ENCODE results near the gene CALN1.
"Not testable (repeated sequence)": the region's sequence is repeated elsewhere in the genome, so short reads cannot be mapped to it uniquely, and the experiment has no call there.

CALN1 gene

GRCh38 chr7:72097226-72097625 is 314.9 kb downstream of the CALN1 start:
- DNase-seq (ENCODE audit: low spot score), result no peak

- no peak for DNase-seq (ENCODE audit: low spot score)
These were observed 319.4 kb downstream of the CALN1 start for GRCh38 chr7:72092769-72093168.

DNA sequence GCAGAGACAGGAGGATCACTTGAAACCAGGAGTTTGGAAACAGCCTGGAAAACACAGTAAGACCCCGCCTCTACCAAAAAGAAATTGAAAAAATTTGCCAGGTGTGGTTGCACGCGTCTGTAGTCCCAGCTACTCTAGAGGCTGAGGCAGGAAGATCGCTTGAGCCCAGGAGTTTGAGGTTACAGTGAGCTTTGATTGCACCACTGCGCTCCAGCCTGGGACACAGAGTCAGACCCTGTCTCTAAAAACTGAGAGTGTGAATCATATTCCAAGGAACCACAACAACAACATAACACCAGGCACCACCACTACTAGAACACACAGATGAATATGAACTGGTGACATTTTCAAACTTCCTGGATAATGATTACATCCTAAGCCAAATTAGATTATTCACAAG is 324.2 kb downstream of the CALN1 start:
- no peak for DNase-seq (ENCODE audit: low spot score)

DNA sequence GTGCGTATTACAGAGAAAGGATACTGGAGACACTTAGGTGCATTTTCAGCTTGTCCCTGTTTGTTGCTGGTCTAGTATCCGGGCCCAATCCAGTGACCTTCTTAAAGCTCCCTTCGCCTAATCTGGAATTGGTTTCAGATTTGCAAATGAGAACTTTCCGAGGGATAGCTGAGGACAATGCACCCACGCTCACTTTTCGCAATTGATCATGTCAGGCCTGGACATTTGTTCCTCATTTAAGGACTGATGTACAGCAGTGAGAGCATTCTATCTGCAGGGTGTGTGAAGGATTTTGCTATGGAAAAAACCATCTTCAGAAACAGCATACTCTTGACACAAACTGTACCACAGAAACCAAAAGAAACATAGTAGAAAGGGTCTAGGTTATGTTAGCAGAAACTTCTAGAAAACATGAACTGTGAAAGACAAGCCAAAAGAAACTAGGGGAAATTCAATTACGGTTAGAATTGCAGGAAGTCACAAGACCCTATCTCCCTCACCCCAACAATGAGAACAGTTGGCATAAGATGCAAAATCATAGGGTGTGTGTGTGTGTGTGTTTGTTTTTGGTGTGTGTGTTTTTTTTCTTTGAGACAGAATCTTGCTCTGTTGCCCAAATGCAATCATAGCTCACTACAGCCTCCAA is 331.1 kb downstream of the CALN1 start:
- no peak for DNase-seq (ENCODE audit: low spot score)

DNA sequence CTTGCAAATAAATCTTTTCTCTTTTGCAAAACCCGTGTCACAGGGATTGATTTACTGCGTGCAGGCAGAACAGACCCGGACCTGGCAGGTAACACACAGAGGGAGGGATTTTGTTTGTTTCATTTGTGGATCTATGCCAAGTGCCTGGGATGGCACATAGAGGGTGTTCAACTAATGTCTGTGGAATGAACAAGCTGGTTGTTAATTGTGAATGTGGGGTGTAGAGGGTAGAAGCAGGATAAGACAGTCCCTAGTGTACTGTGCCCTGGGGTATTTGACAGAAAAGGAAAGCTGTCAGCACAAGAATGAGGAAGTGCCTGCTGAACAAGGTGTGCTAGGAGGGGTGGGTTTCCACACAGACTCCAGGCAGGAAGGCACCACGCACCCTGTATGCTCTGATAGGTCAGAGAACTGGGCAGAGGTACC is 331.8 kb downstream of the CALN1 start:
- DNase-seq (ENCODE audit: low spot score), result no peak

DNA sequence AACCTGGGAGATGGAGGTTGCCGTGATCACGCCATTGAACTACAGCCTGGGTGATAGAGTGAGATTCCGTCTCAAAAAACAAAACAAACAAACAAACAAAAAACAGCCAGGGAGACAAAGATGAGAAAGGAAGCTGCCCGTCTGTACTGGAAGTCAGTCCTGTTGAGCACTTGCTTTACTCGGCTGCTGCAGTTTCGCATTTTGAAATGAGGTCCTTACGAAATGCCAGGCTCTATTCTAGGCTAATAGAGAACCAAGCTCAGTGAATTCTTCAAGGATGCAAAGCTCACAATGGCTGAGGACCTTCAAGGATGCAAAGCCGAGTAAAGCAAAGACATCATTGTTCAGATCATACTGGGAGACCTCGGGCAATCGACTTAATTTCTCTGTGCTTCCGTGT is 333.3 kb downstream of the CALN1 start:
- no peak for DNase-seq (ENCODE audit: low spot score)

DNA sequence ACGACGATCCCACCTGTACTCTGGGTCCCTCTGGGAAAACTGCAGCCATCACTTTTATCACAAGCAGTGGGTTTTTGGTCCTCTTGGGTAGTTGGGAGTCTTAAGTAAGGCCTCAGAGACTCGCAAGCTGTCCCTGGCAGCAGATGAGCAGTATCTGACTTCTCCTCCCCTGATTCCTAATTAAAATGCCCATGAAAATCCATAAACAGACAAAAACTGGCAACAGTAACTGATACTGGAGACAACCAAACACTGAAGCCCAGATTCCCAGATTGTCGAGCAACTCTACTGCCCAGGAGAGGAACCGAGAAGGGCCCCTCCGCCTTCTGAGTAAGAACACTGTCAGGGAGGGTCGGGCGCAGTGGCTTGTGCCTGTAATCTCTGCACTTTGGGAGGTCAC is 333.8 kb downstream of the CALN1 start:
- DNase-seq (ENCODE audit: low spot score), result no peak

- DNase-seq (ENCODE audit: low spot score), result no peak
These were observed 334.4 kb downstream of the CALN1 start for GRCh38 chr7:72077786-72078185.

DNA sequence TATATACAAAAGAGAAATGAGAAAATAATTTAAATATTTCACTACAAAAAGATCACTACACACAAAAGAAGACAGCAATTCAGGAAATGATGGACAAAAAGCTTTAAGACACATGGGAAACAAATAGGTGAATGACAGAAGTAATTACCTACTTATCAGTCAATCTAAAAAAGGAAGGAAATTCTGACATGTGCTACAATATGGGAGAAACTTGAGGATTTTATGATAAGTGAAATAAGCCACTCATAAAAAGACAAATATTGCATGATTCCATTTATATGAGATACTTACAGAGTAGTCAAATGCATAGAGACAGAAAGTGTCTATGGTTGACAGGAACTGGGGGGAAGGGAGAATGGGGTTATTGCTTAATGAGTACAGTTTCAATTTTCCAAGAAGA is 339.2 kb downstream of the CALN1 start:
- no peak for DNase-seq (ENCODE audit: low spot score)

DNA sequence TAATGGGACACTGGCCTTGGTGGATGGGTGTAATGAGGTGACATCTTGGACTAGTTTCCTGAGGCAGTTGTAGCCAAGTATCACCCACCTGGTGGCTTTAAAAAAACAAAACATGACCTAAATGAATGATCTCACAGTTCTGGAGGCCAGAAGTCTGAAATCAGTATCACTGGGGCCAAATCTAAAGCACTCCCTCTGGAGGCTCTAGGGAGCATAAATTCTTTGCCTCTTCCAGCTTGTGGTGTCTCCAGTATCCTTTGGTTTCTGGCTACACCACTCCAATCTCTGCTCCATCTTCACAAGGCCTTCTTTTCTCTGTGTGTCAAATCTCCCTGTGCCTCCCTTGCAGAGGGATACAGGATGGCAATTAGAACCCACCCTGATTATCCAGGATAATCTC is 342.9 kb downstream of the CALN1 start:
- no peak for DNase-seq (ENCODE audit: low spot score)

DNA sequence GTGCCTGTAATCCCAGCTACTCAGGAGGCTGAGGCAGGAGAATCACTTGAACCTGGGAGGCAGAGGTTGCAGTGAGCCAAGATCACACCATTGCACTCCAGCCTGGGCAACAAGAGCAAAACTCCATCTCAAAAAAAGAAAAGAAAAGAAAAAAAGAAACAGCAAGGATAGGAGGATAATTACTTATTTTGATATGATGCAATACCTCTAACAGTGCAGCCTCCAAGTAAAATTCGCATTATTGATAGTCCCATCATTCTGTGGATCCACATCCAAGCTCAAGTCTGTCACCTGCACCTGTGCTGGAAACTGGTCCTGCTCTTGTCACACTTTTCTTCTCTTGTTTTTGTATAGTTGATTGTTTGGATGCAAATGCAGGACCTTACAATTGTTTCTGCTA is 346.4 kb downstream of the CALN1 start:
- not testable (repeated sequence) for DNase-seq (ENCODE audit: low spot score)

- DNase-seq (ENCODE audit: low spot score), result no peak
These were observed 347.2 kb downstream of the CALN1 start for GRCh38 chr7:72064916-72065315.

DNA sequence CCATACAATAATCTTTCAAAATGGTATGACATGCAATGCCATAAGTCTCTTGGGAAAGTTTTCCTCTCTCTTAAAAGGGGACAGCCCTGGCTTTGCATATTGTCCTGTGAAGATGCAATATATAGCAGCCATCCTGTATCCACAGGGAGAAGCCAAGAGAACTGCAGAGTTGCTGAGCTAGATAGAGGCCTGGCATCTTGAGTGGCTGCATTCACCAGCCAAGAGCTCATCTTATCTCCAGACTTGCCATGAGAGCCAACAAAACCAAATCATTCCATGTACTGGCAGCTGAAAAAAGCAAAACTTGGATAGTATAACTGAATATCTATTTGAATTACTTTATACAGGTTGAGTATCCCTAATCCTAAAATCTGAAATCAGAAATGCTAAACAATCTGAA is 348.8 kb downstream of the CALN1 start:
- no peak for DNase-seq (ENCODE audit: low spot score)

DNA sequence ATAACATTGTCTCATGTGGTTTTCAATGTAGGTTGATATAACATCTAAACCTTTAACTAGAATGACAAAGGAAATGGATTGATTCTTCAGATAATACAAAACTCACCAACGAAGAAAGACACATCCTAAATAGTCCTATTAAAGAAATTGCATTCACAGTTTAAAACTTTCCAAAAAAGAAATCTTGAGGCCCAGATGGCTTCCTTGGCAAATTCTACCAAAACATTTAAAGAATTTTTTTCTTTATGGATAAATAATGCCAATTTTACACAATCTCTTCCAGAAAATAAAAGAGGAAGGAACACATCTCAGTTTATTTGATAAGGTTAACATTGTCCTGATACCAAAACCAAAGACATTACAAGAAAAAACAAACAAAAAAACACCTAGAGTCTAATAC is 349.5 kb downstream of the CALN1 start:
- no peak for DNase-seq (ENCODE audit: low spot score)

GRCh38 chr7:72059925-72060324 is 352.2 kb downstream of the CALN1 start:
- no peak for DNase-seq (ENCODE audit: low spot score)

DNA sequence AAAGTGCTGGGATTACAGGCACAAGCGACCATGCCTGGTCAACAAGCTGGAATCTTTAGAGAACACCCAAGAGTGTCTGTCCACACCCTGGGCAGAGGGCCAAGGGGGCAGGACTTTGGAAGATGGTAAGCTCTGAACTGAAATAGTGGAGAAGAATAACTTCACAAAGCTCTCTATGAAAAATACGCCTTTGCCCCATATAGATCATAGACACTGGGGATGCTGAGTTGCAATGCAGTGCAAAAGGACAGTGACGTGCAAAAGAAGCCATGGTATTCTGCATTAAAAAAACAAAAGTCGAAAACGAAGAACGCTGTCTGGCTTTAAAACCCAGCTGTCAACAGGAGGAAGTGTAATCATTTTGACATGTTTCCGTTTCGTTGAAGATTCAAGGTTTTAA is 353.6 kb downstream of the CALN1 start:
- DNase-seq (ENCODE audit: low spot score), result no peak

GRCh38 chr7:72057796-72058195 is 354.3 kb downstream of the CALN1 start:
- no peak for DNase-seq (ENCODE audit: low spot score)

GRCh38 chr7:72057231-72057630 is 354.9 kb downstream of the CALN1 start:
- DNase-seq (ENCODE audit: low spot score), result no peak

GRCh38 chr7:72055426-72055825 is 356.7 kb downstream of the CALN1 start:
- no peak for DNase-seq (ENCODE audit: low spot score)

- DNase-seq (ENCODE audit: low spot score), result no peak
These were observed 358.8 kb downstream of the CALN1 start for GRCh38 chr7:72053292-72053691.

- DNase-seq (ENCODE audit: low spot score), result no peak
These were observed 363.7 kb downstream of the CALN1 start for GRCh38 chr7:72048420-72048819.

DNA sequence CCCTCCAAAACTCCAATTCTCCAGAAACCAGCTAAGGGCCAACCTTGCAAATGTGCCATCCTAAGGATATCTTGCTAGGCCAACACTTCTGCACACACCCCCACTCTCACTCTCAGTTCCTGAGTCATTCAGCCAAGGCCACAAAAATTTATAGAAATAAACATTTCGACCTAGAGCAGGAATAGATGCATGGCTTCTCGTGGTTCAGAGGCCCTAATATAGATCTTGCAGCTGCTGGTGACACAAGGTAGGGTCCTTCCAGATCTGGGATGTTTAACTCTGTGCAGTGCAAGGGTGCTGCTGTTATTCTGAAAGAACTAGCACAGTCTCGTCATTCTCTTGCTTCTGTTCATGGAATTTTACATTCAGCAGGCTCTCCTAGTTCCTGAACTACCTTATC is 369.3 kb downstream of the CALN1 start:
- DNase-seq (ENCODE audit: low spot score), result no peak

- no peak for DNase-seq (ENCODE audit: low spot score)
These were observed 371.5 kb downstream of the CALN1 start for GRCh38 chr7:72040641-72041040.

DNA sequence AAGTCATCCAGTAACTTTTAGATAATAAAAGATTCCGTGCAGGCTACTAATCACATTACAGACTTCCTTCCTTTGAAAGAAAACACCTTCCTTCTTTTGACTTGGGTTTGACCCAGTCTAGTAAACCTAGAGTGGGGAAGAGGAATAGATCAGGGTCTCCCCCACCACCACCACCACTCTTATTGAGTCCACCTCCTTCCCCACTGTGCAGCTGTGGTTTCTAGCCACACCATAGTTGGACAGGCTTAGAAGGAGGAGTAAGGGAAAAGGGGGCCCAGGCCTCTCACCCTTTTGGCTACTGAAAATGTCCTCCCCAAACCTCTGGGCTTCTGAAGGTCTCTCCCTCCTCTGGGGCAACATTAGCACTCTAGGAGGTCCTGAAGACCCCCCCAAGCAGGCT is 372.7 kb downstream of the CALN1 start:
- no peak for DNase-seq (ENCODE audit: low spot score)
